ENCODE results near the gene ARID5B. TPM values are rescaled to one million over a fixed set of nuclear protein-coding genes. Genes with fewer than 3 reads are reported as not detected.

ARID5B gene
- polyA plus RNA-seq, 6 donors from 2014 or later: 68.6 to 165 (median 122) TPM

DNA sequence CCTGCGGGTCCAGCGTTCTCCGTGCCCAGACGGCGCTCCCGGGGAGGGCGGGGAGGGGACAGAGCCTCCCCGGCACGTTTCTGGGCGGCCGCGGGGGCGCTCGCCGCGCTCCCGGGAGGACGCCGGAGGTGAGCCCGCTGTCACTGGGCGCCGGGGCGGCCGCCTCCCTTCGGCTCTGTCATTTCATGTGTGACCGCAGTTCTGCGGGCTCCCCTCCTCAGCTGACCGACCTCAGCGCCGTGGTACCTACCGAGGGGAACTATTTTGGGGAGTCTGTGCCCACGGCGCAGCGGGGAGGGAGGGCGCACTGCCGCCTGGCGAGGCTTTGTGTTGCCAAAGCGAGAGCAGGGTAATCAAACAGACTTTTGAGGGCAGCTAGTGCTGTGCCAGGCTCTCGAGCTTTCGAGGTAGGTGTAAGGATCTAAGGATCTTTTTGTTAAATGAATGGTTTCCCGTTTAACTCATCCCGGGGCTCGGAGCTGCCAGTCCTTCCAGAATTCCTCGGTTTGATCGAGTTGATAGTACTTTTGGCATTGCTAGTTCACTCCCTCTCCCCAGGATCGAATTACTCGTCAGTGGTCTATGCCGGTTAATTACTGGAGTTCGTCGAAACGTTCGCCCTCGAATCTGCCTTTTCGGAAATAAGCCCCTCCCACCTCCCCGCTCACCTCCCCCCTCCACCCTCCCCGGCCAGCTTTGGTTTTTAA lies 1.9 kb downstream of the ARID5B start:
- peak overlapping the region; percentile 97 to 99 (median 98) for H3K27ac Mint-ChIP-seq
- H3K27me3 Mint-ChIP-seq: no peaks in the 10 kb centered on the region
- H3K36me3 Mint-ChIP-seq: peaks cover 7 to 16% of the 10 kb centered on the region in 2 donors
- H3K4me1 Mint-ChIP-seq: peaks cover 35 to 39% (median 39%) of the 10 kb centered on the region in 3 donors
- DNase-seq: peak; percentile 87
- peak; percentile 60 to 63 for ATAC-seq (ENCODE audit: low read depth in 2 of 2)
- peak overlapping the region; percentile 89 to 99 (median 98) for H3K4me3 Mint-ChIP-seq
- peaks cover 0 to 3% (median 0%) of the 10 kb centered on the region in 7 donors for H3K9me3 Mint-ChIP-seq

DNA sequence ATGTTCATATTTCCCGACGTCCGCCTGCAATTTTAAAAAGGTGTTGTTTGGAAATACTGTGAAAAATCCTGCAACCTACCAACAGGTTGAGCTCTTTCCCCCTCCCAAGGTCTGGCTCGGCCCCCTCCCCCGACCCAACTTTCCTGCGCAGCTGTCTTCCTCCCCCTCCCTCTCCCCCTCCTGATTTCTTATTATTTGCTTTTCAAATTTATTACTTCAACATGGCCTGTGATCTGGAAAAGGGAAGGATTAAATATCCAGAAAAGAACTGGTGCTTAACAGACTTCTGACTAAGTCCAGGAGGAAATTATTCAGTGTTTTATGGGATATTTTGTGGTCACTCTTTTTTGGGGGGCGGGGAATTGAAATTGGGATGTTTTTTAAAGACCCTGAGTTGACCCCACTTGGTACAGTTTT lies 2.4 kb downstream of the ARID5B start:
- H3K4me3 Mint-ChIP-seq: peak overlapping the region; percentile 89 to 99 (median 96)
- ATAC-seq (ENCODE audit: low read depth in 2 of 2) (no peak), DNase-seq (no peak)
- H3K27ac Mint-ChIP-seq: peak overlapping the region; percentile 97 to 99 (median 98)
- peaks cover 0 to 3% (median 0%) of the 10 kb centered on the region in 7 donors for H3K9me3 Mint-ChIP-seq
- H3K36me3 Mint-ChIP-seq: peaks cover 9 to 16% of the 10 kb centered on the region in 2 donors
- peaks cover 33 to 39% (median 34%) of the 10 kb centered on the region in 3 donors for H3K4me1 Mint-ChIP-seq
- no peaks in the 10 kb centered on the region for H3K27me3 Mint-ChIP-seq

DNA sequence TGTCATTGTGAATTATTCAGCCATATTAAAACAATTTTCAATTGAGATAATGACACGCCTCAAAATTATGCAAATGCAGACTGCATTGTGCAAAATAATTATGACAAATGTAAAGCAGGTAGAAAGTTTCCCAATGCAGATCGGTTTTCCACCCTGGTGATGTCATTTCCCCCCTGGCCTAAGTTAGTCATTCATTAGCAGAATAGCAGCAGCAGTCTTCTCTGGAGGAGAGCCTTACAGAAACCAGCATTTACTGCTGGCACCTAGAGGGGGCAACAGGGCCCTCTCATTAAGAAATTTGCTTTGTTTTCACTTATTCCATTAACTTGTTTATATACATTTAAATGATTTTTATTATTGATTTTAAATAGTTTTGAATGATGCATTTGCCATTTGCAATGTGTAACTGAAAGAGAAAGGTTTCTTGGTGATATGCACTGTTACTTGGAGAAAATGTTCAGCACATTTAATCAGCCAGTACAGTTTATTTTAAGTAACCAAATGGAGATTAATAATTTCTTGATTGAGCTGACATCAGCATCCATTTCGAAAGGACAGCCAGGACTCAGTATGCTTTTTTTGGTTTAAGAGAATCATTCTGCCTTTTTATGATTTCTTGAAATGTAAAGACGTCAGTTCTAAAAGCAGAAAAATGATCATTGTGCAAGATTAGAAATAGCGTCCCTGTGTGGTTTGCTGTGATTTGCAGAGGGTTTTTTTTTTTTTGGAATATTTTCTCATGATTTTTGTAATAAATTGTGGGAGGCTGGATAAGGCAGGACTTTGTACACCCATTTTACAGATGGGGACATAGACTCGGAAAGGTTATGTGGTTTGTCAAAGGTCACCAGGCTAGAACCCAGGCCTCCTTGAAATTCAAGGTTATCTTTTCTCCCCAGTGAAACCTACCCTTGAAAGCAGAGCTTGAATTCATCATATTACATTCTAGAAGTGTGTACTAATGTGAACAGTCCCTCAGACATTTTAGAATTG lies 3.5 kb downstream of the ARID5B start:
- Mint-ChIP-seq H3K27me3 (no peaks in the 10 kb centered on the region), H3K36me3 (peaks cover 16 to 24% of the 10 kb centered on the region in 2 donors), H3K27ac (peak overlapping the region; percentile 97 to 99 (median 98)), H3K4me1 (peaks cover 30 to 43% (median 31%) of the 10 kb centered on the region in 3 donors), H3K4me3 (peak overlapping the region; percentile 89 to 99 (median 96)), H3K9me3 (peaks cover 0 to 3% (median 0%) of the 10 kb centered on the region in 7 donors)
- DNase-seq (peak; percentile 51), ATAC-seq (ENCODE audit: low read depth in 2 of 2) (peak; percentile 15 to 19)

- Mint-ChIP-seq H3K4me3 (peak overlapping the region; percentile 20 to 99 (median 90)), H3K27me3 (no peaks in the 10 kb centered on the region), H3K27ac (peak overlapping the region in 4 of 6 donors; percentile 53 to 97 (median 86)), H3K9me3 (peaks cover 0 to 3% (median 0%) of the 10 kb centered on the region in 7 donors), H3K36me3 (peaks cover 21 to 23% of the 10 kb centered on the region in 2 donors), H3K4me1 (peaks cover 35 to 50% (median 36%) of the 10 kb centered on the region in 3 donors)
- DNase-seq: no peak
- ATAC-seq (ENCODE audit: low read depth in 2 of 2): no peak
Observed at GRCh38 chr10:61905837-61906561, 4.5 kb downstream of the ARID5B start.

- DNase-seq: no peak
- H3K36me3 Mint-ChIP-seq: peaks cover 18 to 21% of the 10 kb centered on the region in 2 donors
- H3K27ac Mint-ChIP-seq: peak overlapping the region in 2 of 6 donors; percentile 37 to 97
- peaks cover 0 to 3% (median 0%) of the 10 kb centered on the region in 7 donors for H3K9me3 Mint-ChIP-seq
- ATAC-seq (ENCODE audit: low read depth in 2 of 2): no peak
- no peaks in the 10 kb centered on the region for H3K27me3 Mint-ChIP-seq
- H3K4me1 Mint-ChIP-seq: peaks cover 38 to 55% (median 42%) of the 10 kb centered on the region in 3 donors
- peak overlapping the region in 2 of 8 donors; percentile 45 to 98 for H3K4me3 Mint-ChIP-seq
Observed at GRCh38 chr10:61906562-61906901, 5.0 kb downstream of the ARID5B start.

GRCh38 chr10:61907011-61907410 lies 5.5 kb downstream of the ARID5B start:
- ATAC-seq (ENCODE audit: low read depth in 2 of 2): no peak

DNA sequence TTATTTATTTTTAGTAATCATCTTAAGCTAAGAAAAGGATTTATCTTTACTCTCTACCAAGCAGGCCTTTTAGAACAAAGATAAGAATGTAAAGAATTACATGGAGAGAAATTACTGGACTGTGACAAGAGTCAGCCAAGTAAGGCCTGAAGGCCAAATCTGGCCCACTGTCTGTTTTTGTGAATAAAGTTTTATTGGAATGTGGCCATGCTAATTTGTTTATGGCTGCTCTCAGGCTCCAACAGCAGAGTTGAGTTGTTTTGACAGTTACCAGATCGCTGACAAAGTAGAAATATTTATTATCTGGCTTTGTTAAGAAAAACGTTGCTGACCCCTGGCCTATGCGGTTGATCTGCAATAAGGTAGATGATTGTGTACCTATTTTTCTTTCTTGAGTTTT lies 6.1 kb downstream of the ARID5B start:
- Mint-ChIP-seq H3K9me3 (peaks cover 0 to 1% (median 0%) of the 10 kb centered on the region in 7 donors), H3K4me1 (peaks cover 39 to 65% (median 51%) of the 10 kb centered on the region in 3 donors), H3K4me3 (peak overlapping the region in 1 of 8 donors; percentile 98), H3K36me3 (peaks cover 13 to 17% of the 10 kb centered on the region in 2 donors), H3K27me3 (no peaks in the 10 kb centered on the region), H3K27ac (peak overlapping the region in 2 of 6 donors; percentile 73 to 80)
- DNase-seq (no peak), ATAC-seq (ENCODE audit: low read depth in 2 of 2) (no peak)

More at GRCh38 chr10:61907011-61907410, 5.5 kb downstream of the ARID5B start:
- no peak for DNase-seq
- Mint-ChIP-seq H3K27me3 (no peaks in the 10 kb centered on the region), H3K27ac (peak overlapping the region in 3 of 6 donors; percentile 71 to 80 (median 73)), H3K4me3 (peak overlapping the region in 3 of 8 donors; percentile 22 to 98 (median 29)), H3K36me3 (peaks cover 18 to 21% of the 10 kb centered on the region in 2 donors), H3K4me1 (peaks cover 41 to 60% (median 46%) of the 10 kb centered on the region in 3 donors), H3K9me3 (peaks cover 0 to 3% (median 0%) of the 10 kb centered on the region in 7 donors)

DNA sequence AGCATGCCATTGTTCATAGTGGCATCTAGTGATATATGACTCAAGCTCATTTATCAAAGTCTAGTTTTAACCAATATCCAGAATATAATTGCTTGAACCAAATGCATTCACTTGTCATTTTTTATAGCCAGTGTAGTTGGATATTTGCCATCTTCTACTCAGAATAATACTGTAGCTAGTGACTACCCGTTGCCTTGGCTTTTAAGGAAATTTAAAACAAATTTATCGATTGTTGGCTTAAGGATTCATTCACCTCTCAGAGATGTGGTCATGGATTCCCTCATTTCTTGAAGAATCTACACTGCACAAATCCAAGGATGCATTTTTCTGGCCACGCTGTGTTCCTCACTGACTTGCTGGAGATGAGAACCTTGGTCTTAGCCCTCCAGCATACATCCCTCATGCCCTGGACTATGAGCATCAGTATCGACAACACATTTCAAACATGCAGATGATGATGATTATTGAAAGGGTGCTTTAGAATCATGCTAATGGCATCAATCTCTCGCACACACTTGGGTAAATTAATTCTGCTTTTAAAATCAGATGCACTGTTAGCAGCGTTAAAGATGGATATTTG lies 8.8 kb downstream of the ARID5B start:
- no peak for ATAC-seq (ENCODE audit: low read depth in 2 of 2)

GRCh38 chr10:61910894-61911293 lies 9.4 kb downstream of the ARID5B start:
- peak overlapping the region in 3 of 8 donors; percentile 3 to 64 (median 50) for H3K4me3 Mint-ChIP-seq
- H3K27me3 Mint-ChIP-seq: no peaks in the 10 kb centered on the region
- peak overlapping the region in 3 of 6 donors; percentile 34 to 81 (median 42) for H3K27ac Mint-ChIP-seq
- peaks cover 27 to 36% of the 10 kb centered on the region in 2 donors for H3K36me3 Mint-ChIP-seq
- H3K9me3 Mint-ChIP-seq: no peaks in the 10 kb centered on the region
- H3K4me1 Mint-ChIP-seq: peaks cover 45 to 69% (median 63%) of the 10 kb centered on the region in 3 donors
- DNase-seq (no peak), ATAC-seq (ENCODE audit: low read depth in 2 of 2) (no peak)

More for the DNA sequence above, 8.8 kb downstream of the ARID5B start:
- Mint-ChIP-seq H3K4me3 (peak overlapping the region in 1 of 8 donors; percentile 50), H3K9me3 (no peaks in the 10 kb centered on the region), H3K4me1 (peaks cover 43 to 69% (median 66%) of the 10 kb centered on the region in 3 donors), H3K36me3 (peaks cover 25 to 32% of the 10 kb centered on the region in 2 donors), H3K27ac (peak overlapping the region in 1 of 6 donors; percentile 81), H3K27me3 (no peaks in the 10 kb centered on the region)
- no peak for DNase-seq

- Mint-ChIP-seq H3K4me3 (peak overlapping the region in 4 of 8 donors; percentile 13 to 72 (median 45)), H3K9me3 (no peaks in the 10 kb centered on the region), H3K4me1 (peaks cover 46 to 71% (median 61%) of the 10 kb centered on the region in 3 donors), H3K27me3 (no peaks in the 10 kb centered on the region), H3K36me3 (peaks cover 27 to 36% of the 10 kb centered on the region in 2 donors), H3K27ac (peak overlapping the region in 4 of 6 donors; percentile 39 to 75 (median 54))
- ATAC-seq (ENCODE audit: low read depth in 2 of 2) (no peak), DNase-seq (no peak)
Observed at GRCh38 chr10:61911425-61911824, 9.9 kb downstream of the ARID5B start.

- no peaks in the 10 kb centered on the region for H3K27me3 Mint-ChIP-seq
- peak overlapping the region in 1 of 8 donors; percentile 20 for H3K4me3 Mint-ChIP-seq
- DNase-seq: no peak
- no peak for ATAC-seq (ENCODE audit: low read depth in 2 of 2)
- H3K4me1 Mint-ChIP-seq: peaks cover 53 to 80% (median 68%) of the 10 kb centered on the region in 3 donors
- peaks cover 37 to 44% of the 10 kb centered on the region in 2 donors for H3K36me3 Mint-ChIP-seq
- peak overlapping the region in 4 of 6 donors; percentile 5 to 88 (median 53) for H3K27ac Mint-ChIP-seq
- peaks cover 0 to 8% (median 5%) of the 10 kb centered on the region in 7 donors for H3K9me3 Mint-ChIP-seq
Observed at GRCh38 chr10:61912981-61913380, 11.5 kb downstream of the ARID5B start.

DNA sequence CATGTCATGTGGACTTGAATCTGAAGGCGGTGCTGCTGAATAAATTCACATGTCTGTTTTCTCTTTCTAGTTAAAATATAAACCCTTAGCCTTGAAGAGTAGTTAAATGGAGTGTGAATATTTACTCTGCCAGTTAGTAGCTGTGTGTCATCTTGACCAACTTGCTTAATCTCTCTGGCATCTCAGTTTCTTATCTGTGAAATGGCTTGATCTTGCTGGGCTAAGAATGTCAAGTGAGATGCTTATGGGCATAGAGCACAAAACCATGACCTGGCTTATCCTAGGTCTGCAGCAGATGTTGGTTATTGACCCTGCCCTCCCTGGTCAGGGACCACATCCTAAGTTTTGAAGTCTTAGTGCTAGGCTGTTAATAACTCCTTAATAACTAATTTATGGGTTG lies 16.6 kb downstream of the ARID5B start:
- ATAC-seq (ENCODE audit: low read depth in 2 of 2): no peak
- no peaks in the 10 kb centered on the region for H3K27me3 Mint-ChIP-seq
- H3K4me3 Mint-ChIP-seq: peak overlapping the region in 4 of 8 donors; percentile 11 to 51 (median 47)
- H3K4me1 Mint-ChIP-seq: peaks cover 55 to 84% (median 73%) of the 10 kb centered on the region in 3 donors
- peaks cover 50 to 51% of the 10 kb centered on the region in 2 donors for H3K36me3 Mint-ChIP-seq
- peaks cover 0 to 13% (median 8%) of the 10 kb centered on the region in 7 donors for H3K9me3 Mint-ChIP-seq
- peak overlapping the region in 5 of 6 donors; percentile 36 to 90 (median 87) for H3K27ac Mint-ChIP-seq
- no peak for DNase-seq
